ENCODE measurements around the gene GPR137B. TPM values are rescaled to one million over a fixed set of nuclear protein-coding genes. Genes with fewer than 3 reads are reported as not detected.
"Not testable (repeated sequence)": the region's sequence is repeated elsewhere in the genome, so short reads cannot be mapped to it uniquely, and the experiment has no call there.

GPR137B gene
- total and polyA plus RNA-seq, 4 donors = 2.2 to 8.6 (median 5.3) TPM

- TF ChIP-seq JUND (IDR thresholded peaks at IDR 0.05) = no peak
- no peak for TF ChIP-seq RAD21 (IDR thresholded peaks at IDR 0.05)
- no peak for TF ChIP-seq GABPA (IDR thresholded peaks at IDR 0.05 in 1 of 2, conservative IDR thresholded peaks at IDR 0.05 in 1 of 2)
- no peak for TF ChIP-seq FOXA2 (IDR thresholded peaks at IDR 0.05)
- no peak for TF ChIP-seq NR2F2 (IDR thresholded peaks at IDR 0.05)
Observed at GRCh38 chr1:236160540-236161127, 18.3 kb downstream of the GPR137B start (continued).

DNA sequence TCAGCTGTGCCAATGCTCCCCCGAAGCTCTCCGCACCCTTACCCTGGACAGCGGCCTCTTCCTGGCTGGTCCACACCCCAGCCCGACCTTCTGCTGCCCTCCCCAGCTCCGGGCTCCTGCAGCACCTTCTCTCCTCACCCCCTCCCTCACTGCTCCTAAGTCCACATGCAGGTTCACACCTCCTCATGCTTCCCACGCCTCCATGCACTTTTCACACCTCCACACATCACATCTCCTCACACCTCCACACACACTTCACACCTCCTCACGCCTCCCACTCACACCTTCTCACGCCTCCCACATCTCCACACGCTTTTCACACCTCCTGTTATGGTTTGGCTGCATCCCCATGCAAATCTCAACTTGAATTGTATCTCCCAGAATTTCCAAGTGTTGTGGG is 18.9 kb downstream of the GPR137B start:
- WGBS = 94% methylated on average over 9 of the region's 9 CpGs
- H3K9ac ChIP-seq (ENCODE audit: low read depth in 1 of 2, low read length in 2 of 2) = no peak overlapping the region
- TF ChIP-seq SP1 (IDR thresholded peaks at IDR 0.05) = no peak
- TF ChIP-seq RXRA (IDR thresholded peaks at IDR 0.05) = no peak
- no peak for TF ChIP-seq ATF3 (IDR thresholded peaks at IDR 0.05)
- TF ChIP-seq FOXA1 (IDR thresholded peaks at IDR 0.05) = no peak
- TF ChIP-seq, protein P1, sequence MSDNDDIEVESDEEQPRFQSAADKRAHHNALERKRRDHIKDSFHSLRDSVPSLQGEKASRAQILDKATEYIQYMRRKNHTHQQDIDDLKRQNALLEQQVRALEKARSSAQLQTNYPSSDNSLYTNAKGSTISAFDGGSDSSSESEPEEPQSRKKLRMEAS (IDR thresholded peaks at IDR 0.05) = no peak
- TF ChIP-seq HNF4A (conservative IDR thresholded peaks at IDR 0.05) = no peak
- no peak for TF ChIP-seq RAD21 (IDR thresholded peaks at IDR 0.05)
- no peaks in the 10 kb centered on the region for H3K36me3 ChIP-seq (ENCODE audit: control insufficient read depth in 4 of 4, insufficient read depth in 3 of 4, low read depth in 1 of 4, low read length in 3 of 4)
- DNase-seq (ENCODE audit: low spot score) = no peak
- H3K4me1 ChIP-seq (ENCODE audit: control insufficient read depth in 4 of 4, insufficient read depth in 4 of 4, low read length in 3 of 4) = peaks cover 0 to 8% (median 6%) of the 10 kb centered on the region in 4 donors
- no peaks in the 10 kb centered on the region for H3K27me3 ChIP-seq (ENCODE audit: control insufficient read depth in 4 of 4, insufficient read depth in 4 of 4, low read length in 3 of 4)
- no peak overlapping the region for H3K27ac ChIP-seq (ENCODE audit: low read depth in 1 of 2, low read length in 2 of 2)
- no peaks in the 10 kb centered on the region for H3K9me3 ChIP-seq (ENCODE audit: control insufficient read depth in 4 of 4, low read length in 3 of 4)
- no peak overlapping the region for H3K4me3 ChIP-seq (ENCODE audit: low read depth in 1 of 3, low read length in 3 of 3)

DNA sequence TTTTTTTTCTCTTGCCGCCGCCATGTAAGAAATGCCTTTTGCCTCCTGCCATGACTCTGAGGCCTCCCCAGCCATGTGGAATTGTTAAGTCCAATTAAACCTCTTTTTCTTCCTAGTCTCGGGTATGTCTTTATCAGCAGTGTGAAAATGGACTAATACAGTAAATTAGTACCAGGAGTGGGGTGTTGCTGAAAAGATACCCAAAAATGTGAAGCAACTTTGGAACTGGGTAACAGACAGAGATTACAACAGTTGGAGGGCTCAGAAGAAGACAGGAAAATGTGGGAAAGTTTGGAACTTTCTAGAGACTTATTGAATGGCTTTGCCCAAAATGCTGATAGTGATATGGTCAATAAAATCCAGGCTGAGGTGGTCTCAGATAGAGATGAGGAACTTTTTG is 19.4 kb downstream of the GPR137B start:
- not testable (repeated sequence) for H3K9me3 ChIP-seq (ENCODE audit: control insufficient read depth in 4 of 4, low read length in 3 of 4); H3K4me3 ChIP-seq (ENCODE audit: low read depth in 1 of 3, low read length in 3 of 3); H3K27ac ChIP-seq (ENCODE audit: low read depth in 1 of 2, low read length in 2 of 2); DNase-seq (ENCODE audit: low spot score); H3K27me3 ChIP-seq (ENCODE audit: control insufficient read depth in 4 of 4, insufficient read depth in 4 of 4, low read length in 3 of 4); H3K4me1 ChIP-seq (ENCODE audit: control insufficient read depth in 4 of 4, insufficient read depth in 4 of 4, low read length in 3 of 4); H3K9ac ChIP-seq (ENCODE audit: low read depth in 1 of 2, low read length in 2 of 2); H3K36me3 ChIP-seq (ENCODE audit: control insufficient read depth in 4 of 4, insufficient read depth in 3 of 4, low read depth in 1 of 4, low read length in 3 of 4)
- 97% methylated on average over 3 of the region's 3 CpGs for WGBS

DNA sequence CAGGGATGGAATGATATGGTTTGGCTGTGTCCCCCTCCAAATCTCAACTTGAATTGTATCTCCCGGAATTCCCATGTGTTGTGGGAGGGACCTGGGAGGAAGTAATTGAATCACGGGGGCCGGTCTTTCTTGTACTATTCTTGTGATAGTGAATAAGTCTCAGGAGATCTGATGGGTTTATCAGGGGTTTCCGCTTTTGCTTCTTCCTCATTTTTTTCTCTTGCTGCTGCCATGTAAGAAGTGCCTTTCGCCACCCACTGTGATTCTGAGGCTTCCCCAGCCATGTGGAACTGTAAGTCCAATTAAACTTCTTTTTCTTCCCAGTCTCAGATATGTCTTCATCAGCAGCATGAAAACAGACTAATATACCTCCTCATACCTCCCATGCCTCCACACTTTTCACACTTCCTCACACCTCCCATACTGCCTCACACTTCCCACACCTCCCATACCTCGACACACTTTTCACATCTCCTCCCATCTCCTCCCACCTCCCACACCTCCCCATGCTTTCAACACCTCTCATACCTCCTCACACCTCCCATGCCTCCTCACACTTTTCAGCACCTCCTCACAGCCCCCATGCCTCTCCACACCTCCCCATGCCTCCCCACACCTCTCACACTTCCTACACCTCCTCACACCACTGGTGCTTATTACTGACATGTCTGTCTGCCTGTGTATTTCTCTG is 21.3 kb downstream of the GPR137B start:
- H3K9me3 ChIP-seq (ENCODE audit: control insufficient read depth in 4 of 4, low read length in 3 of 4) = no peaks in the 10 kb centered on the region
- H3K4me1 ChIP-seq (ENCODE audit: control insufficient read depth in 4 of 4, insufficient read depth in 4 of 4, low read length in 3 of 4) = peaks cover 0 to 8% (median 6%) of the 10 kb centered on the region in 4 donors
- H3K4me3 ChIP-seq (ENCODE audit: low read depth in 1 of 3, low read length in 3 of 3) = no peak overlapping the region
- DNase-seq (ENCODE audit: low spot score) = no peak
- H3K36me3 ChIP-seq (ENCODE audit: control insufficient read depth in 4 of 4, insufficient read depth in 3 of 4, low read depth in 1 of 4, low read length in 3 of 4) = no peaks in the 10 kb centered on the region
- H3K27ac ChIP-seq (ENCODE audit: low read depth in 1 of 2, low read length in 2 of 2) = peak overlapping the region; percentile 33 to 53
- no peak overlapping the region for H3K9ac ChIP-seq (ENCODE audit: low read depth in 1 of 2, low read length in 2 of 2)
- TF ChIP-seq SP1 (IDR thresholded peaks at IDR 0.05) (peak; percentile 8), JUND (IDR thresholded peaks at IDR 0.05) (peak in 1 of 2 donors; percentile 1), RXRA (IDR thresholded peaks at IDR 0.05) (no peak)
- no peaks in the 10 kb centered on the region for H3K27me3 ChIP-seq (ENCODE audit: control insufficient read depth in 4 of 4, insufficient read depth in 4 of 4, low read length in 3 of 4)
- WGBS = 71% methylated on average over 6 of the region's 6 CpGs

DNA sequence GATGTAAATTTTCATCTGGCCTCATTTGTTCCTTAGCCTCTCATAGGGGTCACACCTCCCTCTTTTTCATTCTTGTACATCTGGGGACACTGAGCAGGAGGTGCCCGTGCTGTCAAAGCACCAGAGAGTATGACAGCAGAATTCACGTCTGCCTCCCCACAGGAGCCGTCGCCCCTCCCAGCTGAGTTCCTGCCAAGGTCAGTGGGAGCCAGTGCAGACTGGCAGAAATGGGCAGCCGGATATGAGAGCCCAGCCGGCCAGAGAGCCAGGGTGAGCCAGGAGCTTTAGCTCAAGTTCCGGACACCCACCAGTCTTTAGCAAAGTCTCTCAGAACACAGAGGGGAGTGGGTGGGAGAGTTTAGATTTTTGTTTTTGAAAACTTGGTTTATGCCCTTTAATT is 21.9 kb downstream of the GPR137B start:
- 71% methylated on average over 7 of the region's 7 CpGs for WGBS
- Histone ChIP-seq H3K27me3 (ENCODE audit: control insufficient read depth in 4 of 4, insufficient read depth in 4 of 4, low read length in 3 of 4) (no peaks in the 10 kb centered on the region), H3K4me3 (ENCODE audit: low read depth in 1 of 3, low read length in 3 of 3) (no peak overlapping the region), H3K36me3 (ENCODE audit: control insufficient read depth in 4 of 4, insufficient read depth in 3 of 4, low read depth in 1 of 4, low read length in 3 of 4) (no peaks in the 10 kb centered on the region), H3K27ac (ENCODE audit: low read depth in 1 of 2, low read length in 2 of 2) (no peak overlapping the region), H3K4me1 (ENCODE audit: control insufficient read depth in 4 of 4, insufficient read depth in 4 of 4, low read length in 3 of 4) (peaks cover 0 to 8% (median 6%) of the 10 kb centered on the region in 4 donors), H3K9ac (ENCODE audit: low read depth in 1 of 2, low read length in 2 of 2) (no peak overlapping the region), H3K9me3 (ENCODE audit: control insufficient read depth in 4 of 4, low read length in 3 of 4) (no peaks in the 10 kb centered on the region)
- TF ChIP-seq CTCF (IDR thresholded peaks at IDR 0.05; ENCODE audit: low read depth, low read length, missing input control) = no peak
- TF ChIP-seq JUND (IDR thresholded peaks at IDR 0.05) = no peak
- TF ChIP-seq NR2F2 (IDR thresholded peaks at IDR 0.05) = no peak
- TF ChIP-seq, protein P1 (IDR thresholded peaks at IDR 0.05) = no peak
- TF ChIP-seq, protein P2, sequence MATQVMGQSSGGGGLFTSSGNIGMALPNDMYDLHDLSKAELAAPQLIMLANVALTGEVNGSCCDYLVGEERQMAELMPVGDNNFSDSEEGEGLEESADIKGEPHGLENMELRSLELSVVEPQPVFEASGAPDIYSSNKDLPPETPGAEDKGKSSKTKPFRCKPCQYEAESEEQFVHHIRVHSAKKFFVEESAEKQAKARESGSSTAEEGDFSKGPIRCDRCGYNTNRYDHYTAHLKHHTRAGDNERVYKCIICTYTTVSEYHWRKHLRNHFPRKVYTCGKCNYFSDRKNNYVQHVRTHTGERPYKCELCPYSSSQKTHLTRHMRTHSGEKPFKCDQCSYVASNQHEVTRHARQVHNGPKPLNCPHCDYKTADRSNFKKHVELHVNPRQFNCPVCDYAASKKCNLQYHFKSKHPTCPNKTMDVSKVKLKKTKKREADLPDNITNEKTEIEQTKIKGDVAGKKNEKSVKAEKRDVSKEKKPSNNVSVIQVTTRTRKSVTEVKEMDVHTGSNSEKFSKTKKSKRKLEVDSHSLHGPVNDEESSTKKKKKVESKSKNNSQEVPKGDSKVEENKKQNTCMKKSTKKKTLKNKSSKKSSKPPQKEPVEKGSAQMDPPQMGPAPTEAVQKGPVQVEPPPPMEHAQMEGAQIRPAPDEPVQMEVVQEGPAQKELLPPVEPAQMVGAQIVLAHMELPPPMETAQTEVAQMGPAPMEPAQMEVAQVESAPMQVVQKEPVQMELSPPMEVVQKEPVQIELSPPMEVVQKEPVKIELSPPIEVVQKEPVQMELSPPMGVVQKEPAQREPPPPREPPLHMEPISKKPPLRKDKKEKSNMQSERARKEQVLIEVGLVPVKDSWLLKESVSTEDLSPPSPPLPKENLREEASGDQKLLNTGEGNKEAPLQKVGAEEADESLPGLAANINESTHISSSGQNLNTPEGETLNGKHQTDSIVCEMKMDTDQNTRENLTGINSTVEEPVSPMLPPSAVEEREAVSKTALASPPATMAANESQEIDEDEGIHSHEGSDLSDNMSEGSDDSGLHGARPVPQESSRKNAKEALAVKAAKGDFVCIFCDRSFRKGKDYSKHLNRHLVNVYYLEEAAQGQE (IDR thresholded peaks at IDR 0.05) = no peak
- no peak for TF ChIP-seq FOXA1 (IDR thresholded peaks at IDR 0.05)
- no peak for DNase-seq (ENCODE audit: low spot score)
